A673 (cell line): Measurements from ENCODE around the gene ECEL1.

Experiments used
- CTCF ChIP-seq: fragments of 300-800, 200-600 bp; sonication (generic); conservative IDR thresholded peaks from 2 replicates; pipeline ENCODE4 v1.5.1; 2017; ENCODE audit warnings: low read depth, mild to moderate bottlenecking, antibody characterized with exemption, low read length, moderate library complexity, mixed read lengths
- EZH2 ChIP-seq: fragments of 200-600 bp; sonication (generic); IDR thresholded peaks from 2 replicates; pipeline ENCODE4 v1.6.1; 2017; ENCODE audit warnings: borderline replicate concordance, low read depth, mild to moderate bottlenecking, mixed read lengths, antibody characterized with exemption, low read length; ENCODE audit not compliant: poor library complexity, severe bottlenecking

GRCh38 chr2:232460171-232460570 lies 27.5 kb downstream of the ECEL1 start:
- TF ChIP-seq EZH2 (no peak), CTCF (no peak)
